Liver (tissue), 9 donors: ENCODE results near the gene UBE2M. TPM values are rescaled to one million over a fixed set of nuclear protein-coding genes. Genes with fewer than 3 reads are reported as not detected.

ENCODE experiments used
- DNase-seq: peaks from one replicate; pipeline ENCODE4 v3.0.0-alpha.2; 2017; ENCODE audit warnings: low spot score
- H3K27ac ChIP-seq, 2 donors: one replicate each; pipeline ENCODE4 v1.7.0; 2013; ENCODE audit warnings: inconsistent platforms in 2 of 2, low read length in 2 of 2, control low read depth in 1 of 2, low read depth in 1 of 2, mild to moderate bottlenecking in 1 of 2
- H3K27me3 ChIP-seq, 4 donors: one replicate each; pipeline versions ENCODE4 v1.6.1 to v1.7.0; 2013; ENCODE audit warnings: low read length in 3 of 4, inconsistent platforms in 1 of 4, mild to moderate bottlenecking in 1 of 4, moderate library complexity in 1 of 4; ENCODE audit not compliant: control insufficient read depth in 4 of 4, insufficient read depth in 4 of 4
- H3K36me3 ChIP-seq, 4 donors: one replicate each; pipeline versions ENCODE4 v1.6.1 to v1.7.0; 2013; ENCODE audit warnings: low read length in 3 of 4, mild to moderate bottlenecking in 3 of 4, low read depth in 1 of 4, moderate library complexity in 1 of 4; ENCODE audit not compliant: control insufficient read depth in 4 of 4, insufficient read depth in 3 of 4
- H3K4me1 ChIP-seq, 4 donors: one replicate each; pipeline versions ENCODE4 v1.6.1 to v1.7.0; 2013; ENCODE audit warnings: low read length in 3 of 4, mild to moderate bottlenecking in 3 of 4, moderate library complexity in 1 of 4; ENCODE audit not compliant: control insufficient read depth in 4 of 4, insufficient read depth in 4 of 4
- H3K4me3 ChIP-seq, 3 donors: one replicate each; pipeline versions ENCODE4 v1.6.1 to v1.7.0; 2013; ENCODE audit warnings: low read length in 3 of 3, control low read depth in 1 of 3, low read depth in 1 of 3, mild to moderate bottlenecking in 1 of 3
- H3K9ac ChIP-seq, 2 donors: one replicate each; pipeline ENCODE4 v1.7.0; 2013; ENCODE audit warnings: low read length in 2 of 2, mild to moderate bottlenecking in 2 of 2, moderate library complexity in 2 of 2, control low read depth in 1 of 2, low read depth in 1 of 2
- H3K9me3 ChIP-seq, 4 donors: one replicate each; pipeline versions ENCODE4 v1.6.1 to v1.7.0; 2013; ENCODE audit warnings: low read length in 3 of 4; ENCODE audit not compliant: control insufficient read depth in 4 of 4
- ATF3 ChIP-seq: IDR thresholded peaks from 2 replicates; pipeline ENCODE4 v1.6.1; 2016; ENCODE audit warnings: antibody characterized with exemption
- CTCF ChIP-seq: fragments of 150-350 bp; IDR thresholded peaks from 2 replicates; pipeline ENCODE4 v1.5.1; 2017; ENCODE audit warnings: improper control_type of control experiment, low read depth, low read length; ENCODE audit not compliant: missing input control
- EGR1 ChIP-seq, 2 donors: IDR thresholded peaks; 2 replicates each; pipeline ENCODE4 v1.6.1; 2016 to 2018; ENCODE audit warnings: antibody characterized with exemption in 2 of 2, low read depth in 2 of 2
- FOXA1 ChIP-seq: IDR thresholded peaks from 2 replicates; pipeline ENCODE4 v1.6.1; 2016; ENCODE audit warnings: antibody characterized with exemption
- FOXA2 ChIP-seq: IDR thresholded peaks from 2 replicates; pipeline ENCODE4 v1.6.1; 2016; ENCODE audit warnings: antibody characterized with exemption
- GABPA ChIP-seq, 2 donors: IDR thresholded peaks in 1 of 2; conservative IDR thresholded peaks in 1 of 2; 2 replicates each; pipeline ENCODE4 v1.6.1; 2016; ENCODE audit warnings: antibody characterized with exemption in 2 of 2, mild to moderate bottlenecking in 1 of 2, moderate library complexity in 1 of 2
- HNF4A ChIP-seq, 2 donors: conservative IDR thresholded peaks; 2 replicates each; pipeline ENCODE4 v1.6.1; 2016; ENCODE audit warnings: antibody characterized with exemption in 2 of 2, mild to moderate bottlenecking in 2 of 2
- HNF4G ChIP-seq: IDR thresholded peaks from 2 replicates; pipeline ENCODE4 v1.6.1; 2016; ENCODE audit warnings: antibody characterized with exemption
- JUND ChIP-seq, 2 donors: IDR thresholded peaks; 2 replicates each; pipeline ENCODE4 v1.6.1; 2016; ENCODE audit warnings: antibody characterized with exemption in 2 of 2
- MAX ChIP-seq: IDR thresholded peaks from 2 replicates; pipeline ENCODE4 v1.6.1; 2016; ENCODE audit warnings: antibody characterized with exemption
- NR2F2 ChIP-seq: IDR thresholded peaks from 2 replicates; pipeline ENCODE4 v1.6.1; 2016; ENCODE audit warnings: antibody characterized with exemption
- RAD21 ChIP-seq, 2 donors: IDR thresholded peaks; 2 replicates each; pipeline ENCODE4 v1.6.1; 2016; ENCODE audit warnings: antibody characterized with exemption in 2 of 2, mild to moderate bottlenecking in 2 of 2
- REST ChIP-seq: IDR thresholded peaks from 2 replicates; pipeline ENCODE4 v1.6.1; 2016; ENCODE audit warnings: antibody characterized with exemption, mild to moderate bottlenecking
- SP1 ChIP-seq: IDR thresholded peaks from 2 replicates; pipeline ENCODE4 v1.6.1; 2018; ENCODE audit warnings: antibody characterized with exemption, mild to moderate bottlenecking
- TAF1 ChIP-seq: conservative IDR thresholded peaks from 2 replicates; pipeline ENCODE4 v1.6.1; 2016; ENCODE audit warnings: antibody characterized with exemption, mild to moderate bottlenecking
- YY1 ChIP-seq: IDR thresholded peaks from 2 replicates; pipeline ENCODE4 v1.6.1; 2016; ENCODE audit warnings: antibody characterized with exemption, mild to moderate bottlenecking
- ZBTB33 ChIP-seq: IDR thresholded peaks from 2 replicates; pipeline ENCODE4 v1.6.1; 2016; ENCODE audit warnings: antibody characterized with exemption
- WGBS: extraction: QIAGEN DNeasy Blood & Tissue Kit; methylation state at CpG from one replicate; pipeline ENCODE4 v1.1.7; 2013; 5-methylcytosine and 5-hydroxymethylcytosine counted together
- polyA plus RNA-seq, 2 donors: library from polyadenylated mRNA; stranded (reverse) in 1 of 2; unstranded in 1 of 2; fragments of 200-250 nt in 1 of 2; fragments of >200 nt in 1 of 2; fragmentation: Nextera tagmentation in 1 of 2; extraction: Ambion mirVana in 1 of 2; gene quantifications; one replicate each; pipeline versions ENCODE4 v1.2.1 to v1.2.3, GENCODE V29; 2013 to 2015
- total RNA-seq, 2 donors: library from RNA; depleted of rRNA; stranded (reverse); fragments of >200 nt; gene quantifications; one replicate each; pipeline ENCODE4 v1.2.3, GENCODE V29; 2014
- donor health status: healthy.
- donor health status: healthy.
- donor health status: healthy.
- donor health status: healthy.
- donor health status: healthy.

UBE2M gene
- total and polyA plus RNA-seq, 4 donors = 7.6 to 30.7 (median 17.7) TPM

- peaks cover 16 to 70% (median 48%) of the 10 kb centered on the region in 4 donors for H3K4me1 ChIP-seq
Observed at GRCh38 chr19:58516246-58516836, 42.1 kb downstream of the UBE2M start.

GRCh38 chr19:58515259-58515658 lies 43.2 kb downstream of the UBE2M start:
- DNase-seq = no peak
- TF ChIP-seq HNF4A (conservative IDR thresholded peaks at IDR 0.05) (no peak), RAD21 (IDR thresholded peaks at IDR 0.05) (no peak), MAX (no peak), FOXA1 (no peak), ZBTB33 (no peak), GABPA (IDR thresholded peaks at IDR 0.05 in 1 of 2, conservative IDR thresholded peaks at IDR 0.05 in 1 of 2) (no peak), NR2F2 (no peak), CTCF (no peak), JUND (IDR thresholded peaks at IDR 0.05) (no peak), HNF4G (no peak), EGR1 (IDR thresholded peaks at IDR 0.05; ENCODE audit: low read depth in 2 of 2) (no peak), ATF3 (no peak), FOXA2 (no peak), REST (no peak), SP1 (no peak), TAF1 (no peak), YY1 (no peak)
- no peaks in the 10 kb centered on the region for H3K9me3 ChIP-seq
- peaks cover 16 to 76% (median 48%) of the 10 kb centered on the region in 4 donors for H3K4me1 ChIP-seq
- 88% methylated on average over 2 of the region's 2 CpGs for WGBS
- no peak overlapping the region for H3K4me3 ChIP-seq
- no peak overlapping the region for H3K27ac ChIP-seq
- H3K36me3 ChIP-seq = peaks cover 0 to 9% (median 3%) of the 10 kb centered on the region in 4 donors
- H3K9ac ChIP-seq = no peak overlapping the region
- H3K27me3 ChIP-seq = no peaks in the 10 kb centered on the region

More at GRCh38 chr19:58516246-58516836, 42.1 kb downstream of the UBE2M start:
- WGBS = 88% methylated on average over 25 of the region's 25 CpGs
- Histone ChIP-seq H3K36me3 (peaks cover 0 to 9% (median 3%) of the 10 kb centered on the region in 4 donors), H3K9ac (no peak overlapping the region), H3K27ac (no peak overlapping the region), H3K27me3 (no peaks in the 10 kb centered on the region), H3K9me3 (no peaks in the 10 kb centered on the region), H3K4me3 (no peak overlapping the region)
- no peak for TF ChIP-seq SP1
- no peak for TF ChIP-seq CTCF
- no peak for TF ChIP-seq HNF4A (conservative IDR thresholded peaks at IDR 0.05)
- no peak for TF ChIP-seq GABPA (IDR thresholded peaks at IDR 0.05 in 1 of 2, conservative IDR thresholded peaks at IDR 0.05 in 1 of 2)
- no peak for TF ChIP-seq ATF3
- DNase-seq = no peak
